BE2C (cell line): ENCODE measurements around the gene CDC42EP4.

Experiments used
- DNase-seq: peaks from one replicate; pipeline ENCODE4 v3.0.0-alpha.2; 2020
- H3K27me3 ChIP-seq: fragments of 250-450 bp; sonication (Bioruptor Pico); 2 replicates; pipeline ENCODE4 v1.5.1; 2020; ENCODE audit warnings: mild to moderate bottlenecking
- H3K36me3 ChIP-seq: fragments of 250-450 bp; sonication (Bioruptor Pico); 2 replicates; pipeline ENCODE4 v1.5.1; 2020; ENCODE audit warnings: mild to moderate bottlenecking
- H3K4me1 ChIP-seq: fragments of 250-450 bp; sonication (Bioruptor Pico); 2 replicates; pipeline ENCODE4 v1.5.1; 2020
- H3K4me3 ChIP-seq: 2 replicates; pipeline ENCODE4 v1.5.1; 2011; ENCODE audit warnings: low read depth, low read length
- H3K9me3 ChIP-seq: fragments of 250-450 bp; sonication (Bioruptor Pico); 2 replicates; pipeline ENCODE4 v1.5.1; 2020
- TF ChIP-seq, protein P1 (sequence below): IDR thresholded peaks from 2 replicates; pipeline ENCODE4 v1.5.1; 2012; ENCODE audit warnings: mild to moderate bottlenecking, low read depth, low read length

The CDC42EP4 gene

GRCh38 chr17:73285603-73285908, 26.2 kb downstream of the CDC42EP4 start:
- H3K4me1 ChIP-seq = peaks cover 14% of the 10 kb centered on the region
- DNase-seq = no peak
- no peaks in the 10 kb centered on the region for H3K9me3 ChIP-seq
- no peak overlapping the region for H3K4me3 ChIP-seq
- TF ChIP-seq, protein P1, sequence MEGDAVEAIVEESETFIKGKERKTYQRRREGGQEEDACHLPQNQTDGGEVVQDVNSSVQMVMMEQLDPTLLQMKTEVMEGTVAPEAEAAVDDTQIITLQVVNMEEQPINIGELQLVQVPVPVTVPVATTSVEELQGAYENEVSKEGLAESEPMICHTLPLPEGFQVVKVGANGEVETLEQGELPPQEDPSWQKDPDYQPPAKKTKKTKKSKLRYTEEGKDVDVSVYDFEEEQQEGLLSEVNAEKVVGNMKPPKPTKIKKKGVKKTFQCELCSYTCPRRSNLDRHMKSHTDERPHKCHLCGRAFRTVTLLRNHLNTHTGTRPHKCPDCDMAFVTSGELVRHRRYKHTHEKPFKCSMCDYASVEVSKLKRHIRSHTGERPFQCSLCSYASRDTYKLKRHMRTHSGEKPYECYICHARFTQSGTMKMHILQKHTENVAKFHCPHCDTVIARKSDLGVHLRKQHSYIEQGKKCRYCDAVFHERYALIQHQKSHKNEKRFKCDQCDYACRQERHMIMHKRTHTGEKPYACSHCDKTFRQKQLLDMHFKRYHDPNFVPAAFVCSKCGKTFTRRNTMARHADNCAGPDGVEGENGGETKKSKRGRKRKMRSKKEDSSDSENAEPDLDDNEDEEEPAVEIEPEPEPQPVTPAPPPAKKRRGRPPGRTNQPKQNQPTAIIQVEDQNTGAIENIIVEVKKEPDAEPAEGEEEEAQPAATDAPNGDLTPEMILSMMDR = no peak
- H3K36me3 ChIP-seq = peaks cover 21% of the 10 kb centered on the region
- no peaks in the 10 kb centered on the region for H3K27me3 ChIP-seq

DNA sequence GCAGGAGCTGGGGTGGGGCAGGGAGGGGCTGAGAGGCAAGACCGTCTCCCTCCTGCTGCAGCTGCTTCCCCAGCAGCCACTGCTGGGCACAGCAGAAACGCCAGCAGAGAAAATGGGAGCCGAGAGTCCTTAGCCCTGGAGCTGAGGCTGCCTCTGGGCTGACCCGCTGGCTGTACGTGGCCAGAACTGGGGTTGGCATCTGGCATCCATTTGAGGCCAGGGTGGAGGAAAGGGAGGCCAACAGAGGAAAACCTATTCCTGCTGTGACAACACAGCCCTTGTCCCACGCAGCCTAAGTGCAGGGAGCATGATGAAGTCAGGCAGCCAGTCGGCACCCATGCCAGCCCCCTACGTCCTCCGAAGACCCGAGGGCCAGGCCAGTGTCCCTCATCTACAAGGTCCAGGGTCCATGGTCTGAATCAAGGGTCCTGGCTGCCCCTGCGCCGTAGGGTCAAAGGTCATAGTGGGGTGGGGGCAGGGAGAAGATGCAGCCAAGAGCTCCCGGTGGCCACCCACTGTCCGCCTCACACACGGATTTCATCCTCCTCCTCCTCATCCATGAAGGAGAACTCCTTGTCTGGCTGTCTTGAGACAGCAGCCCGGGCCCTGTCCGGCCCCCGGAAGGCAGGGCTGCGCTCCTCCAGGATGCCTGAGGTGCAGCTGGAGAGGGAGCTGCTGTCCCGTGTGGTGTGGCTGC, 26.7 kb downstream of the CDC42EP4 start:
- Histone ChIP-seq H3K27me3 (no peaks in the 10 kb centered on the region), H3K4me1 (peaks cover 14% of the 10 kb centered on the region), H3K9me3 (no peaks in the 10 kb centered on the region), H3K4me3 (no peak overlapping the region), H3K36me3 (peaks cover 21% of the 10 kb centered on the region)
- TF ChIP-seq, protein P1 = no peak
- DNase-seq = no peak

DNA sequence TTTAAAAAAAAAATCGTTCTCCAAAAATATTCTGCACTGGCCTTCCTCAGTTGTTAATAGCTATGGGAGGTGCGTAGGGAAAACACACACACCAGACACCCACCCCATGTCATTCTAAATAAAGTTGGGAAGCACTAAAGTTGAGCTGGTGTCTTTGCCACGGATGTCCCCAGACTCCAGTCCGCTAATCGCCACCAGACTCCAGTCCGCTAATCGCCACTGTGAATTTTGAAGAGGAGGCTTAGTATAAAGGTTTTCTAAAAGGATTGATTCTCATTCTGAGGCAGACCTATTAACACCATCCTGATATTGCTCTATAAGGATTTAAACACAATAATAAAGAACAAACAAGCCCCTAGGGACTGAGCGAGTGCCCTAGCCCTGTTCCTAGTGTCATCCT, 27.4 kb downstream of the CDC42EP4 start:
- DNase-seq = peak; percentile 49
- no peaks in the 10 kb centered on the region for H3K27me3 ChIP-seq
- peaks cover 21% of the 10 kb centered on the region for H3K36me3 ChIP-seq
- H3K4me1 ChIP-seq = peaks cover 14% of the 10 kb centered on the region
- TF ChIP-seq, protein P1 = no peak
- H3K9me3 ChIP-seq = no peaks in the 10 kb centered on the region
- H3K4me3 ChIP-seq = no peak overlapping the region

- Histone ChIP-seq H3K27me3 (no peaks in the 10 kb centered on the region), H3K36me3 (peaks cover 21% of the 10 kb centered on the region), H3K9me3 (no peaks in the 10 kb centered on the region), H3K4me3 (no peak overlapping the region), H3K4me1 (peaks cover 17% of the 10 kb centered on the region)
- DNase-seq = peak; percentile 80
- TF ChIP-seq, protein P1 = no peak
These were observed 27.9 kb downstream of the CDC42EP4 start for GRCh38 chr17:73283841-73284282.

GRCh38 chr17:73283250-73283649, 28.6 kb downstream of the CDC42EP4 start:
- TF ChIP-seq, protein P1 = no peak
- no peak overlapping the region for H3K4me3 ChIP-seq
- H3K27me3 ChIP-seq = no peaks in the 10 kb centered on the region
- no peak for DNase-seq
- H3K4me1 ChIP-seq = peaks cover 23% of the 10 kb centered on the region
- peaks cover 21% of the 10 kb centered on the region for H3K36me3 ChIP-seq
- no peaks in the 10 kb centered on the region for H3K9me3 ChIP-seq

- DNase-seq = no peak
- Histone ChIP-seq H3K4me3 (no peak overlapping the region), H3K4me1 (peaks cover 24% of the 10 kb centered on the region), H3K9me3 (no peaks in the 10 kb centered on the region), H3K27me3 (no peaks in the 10 kb centered on the region), H3K36me3 (peaks cover 21% of the 10 kb centered on the region)
- TF ChIP-seq, protein P1 = no peak
These were observed 29.2 kb downstream of the CDC42EP4 start for GRCh38 chr17:73282629-73283028.
